Measurements from ENCODE around the gene VAMP2.
"Not testable (repeated sequence)": the region's sequence is repeated elsewhere in the genome, so short reads cannot be mapped to it uniquely, and the experiment has no call there.

The VAMP2 gene

DNA sequence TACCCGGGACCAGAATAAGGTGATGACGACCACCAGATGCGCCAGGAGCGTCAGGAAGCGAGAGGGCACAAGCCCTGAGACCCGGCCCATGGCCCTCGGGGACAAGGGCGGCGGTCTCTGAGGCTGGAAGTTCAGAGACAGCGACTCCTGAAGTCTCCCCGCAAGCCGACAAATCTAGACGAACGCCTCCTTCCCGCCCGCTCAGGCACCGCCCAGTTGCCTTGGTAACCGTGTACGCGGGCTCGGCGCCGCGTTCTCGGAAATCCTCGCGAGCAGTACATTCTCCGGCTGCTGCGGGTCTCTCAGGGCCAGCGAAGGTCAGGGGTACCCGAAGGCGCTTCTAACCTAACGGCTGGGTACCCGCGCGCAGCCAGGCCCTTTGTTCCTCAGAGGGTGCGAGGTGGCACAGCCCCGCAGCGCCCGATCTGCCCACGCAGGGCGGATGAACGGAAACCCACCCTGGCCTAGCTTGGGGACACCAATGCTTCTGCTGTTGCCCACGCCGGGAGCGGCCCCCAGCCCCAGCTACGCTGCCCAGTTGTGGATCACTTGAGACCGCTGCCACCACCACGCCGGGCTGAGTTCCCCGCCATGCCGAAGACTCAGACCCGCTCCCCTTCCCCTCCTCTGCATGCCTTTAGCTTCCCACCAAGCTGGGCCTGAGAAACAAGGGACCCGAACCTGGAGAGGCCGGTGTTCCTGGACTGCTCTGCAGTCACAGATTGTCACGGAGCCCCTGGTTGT lies 13.6 kb upstream of the VAMP2 start, which contains the start of gene TMEM107:
Gene TMEM107, minus strand, starts transcription at position 184 of the 744 bp plus-strand sequence. Its CDS starts 94 bp downstream, at position 90.
- no peak for DNase-seq (ENCODE audit: low read depth)

DNA sequence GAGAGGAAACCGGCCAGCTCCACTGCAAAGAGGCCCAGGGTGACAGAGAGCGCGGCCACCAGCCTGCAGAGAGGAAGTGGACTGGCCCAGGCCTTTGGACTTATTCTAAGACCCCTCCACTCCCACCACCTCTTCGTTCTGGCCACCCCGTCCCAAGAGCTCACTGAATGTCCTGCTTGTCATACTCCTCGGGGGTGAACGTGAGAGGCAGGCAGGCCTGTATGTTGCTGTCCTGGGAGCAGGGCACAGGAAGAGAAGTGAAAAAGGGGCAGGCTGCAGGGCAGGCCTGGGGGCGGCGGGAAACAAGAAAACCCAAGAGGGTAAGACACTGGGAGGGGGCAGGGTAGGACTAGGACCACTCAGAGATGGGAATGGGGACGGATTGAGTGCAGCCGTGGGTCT lies 13.0 kb upstream of the VAMP2 start:
- DNase-seq (ENCODE audit: low read depth) = no peak

DNA sequence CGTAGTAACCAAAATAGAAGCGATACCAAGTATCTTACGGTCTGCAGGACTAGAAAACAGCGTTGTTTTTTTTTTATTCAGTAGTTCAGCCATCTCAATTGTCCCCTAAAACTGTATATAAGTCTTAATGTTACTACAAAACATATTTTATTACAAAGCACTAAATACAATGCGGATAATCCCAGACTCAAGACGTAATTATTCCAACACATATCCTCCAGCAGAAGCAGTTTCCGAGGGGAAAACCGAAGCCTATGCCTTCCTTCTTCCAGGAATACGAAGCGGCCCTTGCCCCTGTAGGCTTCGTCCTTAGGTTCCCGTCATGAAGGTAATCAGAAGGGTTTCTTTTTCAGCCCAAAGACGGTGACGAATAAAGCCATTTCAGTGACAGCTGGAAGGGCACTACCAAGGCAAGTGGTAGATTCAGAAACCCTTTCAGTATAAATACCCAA lies 11.1 kb upstream of the VAMP2 start:
- DNase-seq (ENCODE audit: low read depth) = no peak

DNA sequence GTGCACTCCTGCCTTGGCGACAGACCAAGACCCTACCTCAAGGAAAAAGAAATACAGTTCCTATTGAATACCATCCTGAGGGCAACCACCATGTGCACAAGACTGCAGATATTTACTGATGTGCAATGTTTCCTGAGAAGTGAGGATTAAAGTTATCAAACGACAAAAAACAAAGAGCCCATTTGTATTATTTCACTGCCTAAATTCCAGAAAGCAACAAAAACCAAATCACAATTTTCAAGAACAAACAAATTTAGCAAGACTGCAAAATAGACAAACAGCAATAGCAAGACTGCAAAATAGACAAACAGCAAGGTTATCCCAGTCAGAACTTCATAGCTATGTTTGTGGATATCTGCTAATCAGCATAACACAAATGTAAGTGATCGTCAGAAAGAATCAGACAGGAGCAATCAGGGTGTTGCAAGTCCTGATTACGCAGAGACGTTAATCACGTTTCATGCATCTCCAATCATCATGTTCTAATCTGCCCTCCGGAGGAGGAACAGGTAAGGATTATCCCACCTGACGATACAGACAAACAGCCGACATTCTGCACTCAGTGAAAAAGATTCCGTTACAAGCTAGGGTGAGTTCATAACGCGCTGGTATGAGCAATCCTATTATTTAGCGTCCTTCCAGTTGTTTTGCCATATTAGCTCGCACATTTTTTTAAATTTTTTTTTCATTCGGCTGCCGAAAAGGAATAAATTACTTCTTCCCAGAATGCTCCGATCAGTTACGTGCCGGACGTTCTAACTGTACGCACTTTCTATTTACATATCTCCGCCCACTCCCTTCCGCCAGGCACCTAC lies 10.5 kb upstream of the VAMP2 start:
- no peak for DNase-seq (ENCODE audit: low read depth)

DNA sequence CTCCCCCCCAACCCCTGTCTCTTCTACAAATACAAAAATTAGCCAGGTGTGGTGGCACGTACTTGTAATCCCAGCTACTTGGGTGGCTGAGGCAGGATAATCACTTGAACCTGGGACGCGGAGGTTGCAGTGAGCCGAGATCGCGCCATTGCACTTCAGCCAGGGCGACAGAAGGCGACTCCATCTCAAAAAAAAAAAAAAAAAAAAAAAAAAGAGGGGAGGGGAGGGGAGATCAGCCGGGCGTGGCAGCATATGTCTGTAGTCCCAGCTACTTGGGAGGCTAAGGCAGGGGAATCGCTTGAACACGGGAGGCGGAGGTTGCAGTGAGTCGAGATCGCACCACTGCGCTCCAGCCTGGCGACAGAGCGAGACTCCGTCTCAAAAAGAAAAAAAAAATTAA lies 7.4 kb upstream of the VAMP2 start:
- DNase-seq (ENCODE audit: low read depth) = not testable (repeated sequence)

DNA sequence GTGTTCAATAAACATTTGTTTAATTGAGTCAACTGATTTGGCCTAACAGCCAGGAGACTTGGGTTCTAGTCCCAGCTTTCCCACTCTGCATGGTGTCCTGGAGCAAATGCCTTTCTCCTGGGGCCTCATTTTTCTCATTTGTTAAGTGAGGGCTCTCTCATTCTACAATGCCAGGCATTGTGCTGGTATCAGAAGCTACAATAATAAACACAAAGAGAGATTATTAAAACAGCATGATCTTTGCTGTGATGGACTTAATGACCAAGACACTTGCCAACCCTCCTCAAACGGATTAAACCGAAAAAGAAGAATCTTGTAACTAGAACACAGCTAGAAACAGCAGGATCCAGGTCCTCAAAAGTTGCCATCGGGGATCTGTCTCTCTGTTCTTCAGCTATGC lies 4.8 kb upstream of the VAMP2 start:
- no peak for DNase-seq (ENCODE audit: low read depth)

DNA sequence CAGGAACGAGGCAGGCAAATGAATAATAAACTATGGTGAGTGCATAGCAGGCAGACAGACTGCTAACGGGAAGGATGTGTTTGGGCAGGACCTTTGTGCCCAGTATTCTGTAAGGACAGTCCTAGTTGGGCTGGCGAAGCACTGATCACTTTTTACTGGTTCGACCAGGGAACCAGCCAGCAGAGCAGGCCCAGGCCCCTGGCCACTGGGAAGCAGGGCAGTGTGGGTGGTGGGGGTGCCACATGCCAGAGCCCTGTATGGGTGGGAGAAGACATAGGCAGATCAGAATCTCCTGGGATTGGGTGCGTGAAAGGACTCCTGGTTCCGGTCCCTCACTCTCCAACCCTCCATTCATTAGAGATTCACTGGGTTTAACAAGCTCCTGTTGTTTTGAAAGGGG lies 4.0 kb upstream of the VAMP2 start:
- no peak for DNase-seq (ENCODE audit: low read depth)

DNA sequence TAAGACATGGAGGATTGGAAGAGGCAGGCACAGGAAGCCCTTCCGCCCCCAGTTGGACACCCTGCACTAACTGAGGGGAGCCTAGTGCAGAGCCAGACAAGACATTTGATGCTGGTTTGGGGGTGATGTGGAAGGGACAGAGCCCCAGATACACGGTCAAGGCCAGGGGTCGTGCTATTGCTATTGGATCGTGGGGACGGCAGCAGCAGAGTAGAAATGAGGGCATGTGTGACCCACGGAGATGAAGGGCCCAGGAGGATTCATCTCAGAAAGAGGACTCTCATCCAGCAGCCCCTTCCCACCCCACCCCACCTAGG lies 2.0 kb upstream of the VAMP2 start:
- DNase-seq (ENCODE audit: low read depth) = no peak

DNA sequence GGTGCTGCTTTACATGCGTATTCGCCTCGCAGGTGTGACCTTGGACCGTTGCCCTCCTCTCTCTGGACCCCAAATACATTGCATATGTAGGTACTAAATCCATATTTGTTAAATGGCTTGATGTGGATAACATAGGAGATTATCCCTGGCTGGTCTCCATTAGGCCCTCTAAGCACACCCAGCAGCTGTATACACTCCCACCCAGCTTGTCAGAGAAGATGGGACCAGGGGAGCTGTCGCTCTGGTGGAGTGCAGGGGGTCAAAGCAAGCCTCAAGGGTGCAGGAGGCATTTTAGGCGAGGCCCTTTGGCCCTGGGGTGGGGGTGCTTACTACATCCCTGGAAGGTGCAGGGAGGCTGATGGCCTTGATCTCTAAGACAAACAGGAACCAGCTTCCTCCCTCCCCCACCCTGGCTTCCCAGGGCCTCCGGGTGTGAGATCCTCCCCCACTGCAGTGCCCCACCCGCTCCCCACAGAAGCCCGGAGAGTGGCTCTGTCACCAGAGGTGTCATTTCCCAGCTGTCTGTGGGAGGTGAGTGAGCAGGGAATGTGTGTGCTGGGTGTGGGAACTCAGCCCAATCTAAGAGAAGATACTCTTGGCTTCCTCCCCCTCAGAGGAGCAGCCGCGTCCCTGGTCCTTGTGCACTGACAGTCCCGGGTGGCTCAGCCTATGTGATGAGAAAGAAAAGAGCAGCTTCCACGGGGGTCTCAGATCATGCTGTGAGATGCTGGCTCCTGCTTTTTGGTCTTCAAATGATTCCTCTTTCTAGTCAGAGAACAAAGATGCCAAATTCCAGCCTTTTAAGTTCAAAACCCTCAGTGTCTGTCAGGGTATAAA lies 1.4 kb upstream of the VAMP2 start:
- no peak for DNase-seq (ENCODE audit: low read depth)

DNA sequence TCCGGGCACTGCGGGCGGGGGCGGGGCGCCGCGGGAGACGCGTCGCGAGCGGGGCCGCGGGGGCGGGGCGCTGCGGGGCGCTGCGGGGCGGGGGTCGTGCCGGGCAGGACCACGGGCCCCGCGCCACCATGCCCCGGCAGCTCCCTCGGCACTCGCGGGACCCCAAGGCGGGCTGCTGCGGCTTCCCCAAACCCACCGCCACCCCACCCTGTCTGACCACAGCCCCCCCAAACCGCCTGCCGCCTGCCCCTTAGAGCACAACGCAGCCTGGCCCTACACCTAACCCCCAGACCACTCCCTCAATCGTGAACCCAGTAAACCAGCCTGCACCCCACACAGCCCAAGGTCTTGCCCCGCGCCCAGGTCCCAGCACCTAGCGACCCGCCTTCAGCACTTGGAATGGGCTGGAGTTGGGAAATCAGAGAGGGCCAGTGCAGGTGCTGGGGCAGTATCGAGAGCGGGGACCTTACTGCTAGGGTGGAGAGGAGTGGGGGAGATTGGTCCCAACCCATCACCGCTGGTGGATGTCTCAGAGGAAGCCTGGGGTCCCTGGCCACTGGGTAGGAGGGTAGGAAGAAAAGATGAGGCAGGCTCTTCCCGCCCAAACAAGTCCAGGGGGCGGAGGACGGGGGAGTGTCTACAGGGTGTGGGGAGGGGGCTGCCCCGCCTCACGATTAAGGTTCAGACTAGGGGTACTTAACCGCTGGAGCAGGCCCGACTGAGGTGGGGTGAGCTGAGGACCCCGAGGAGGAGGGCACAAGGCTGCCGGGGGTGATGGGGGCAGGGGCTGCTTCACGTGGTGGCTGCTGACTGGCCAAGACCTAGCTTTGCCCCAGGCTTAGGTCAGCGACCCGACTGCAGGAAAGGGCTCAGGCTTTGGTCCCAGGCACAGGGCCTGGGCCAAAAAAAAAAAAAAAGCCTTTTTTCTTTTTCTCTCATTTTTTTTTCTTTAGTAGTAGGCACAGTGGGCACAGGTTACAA lies 539 bp upstream of the VAMP2 start:
- DNase-seq (ENCODE audit: low read depth) = no peak

DNA sequence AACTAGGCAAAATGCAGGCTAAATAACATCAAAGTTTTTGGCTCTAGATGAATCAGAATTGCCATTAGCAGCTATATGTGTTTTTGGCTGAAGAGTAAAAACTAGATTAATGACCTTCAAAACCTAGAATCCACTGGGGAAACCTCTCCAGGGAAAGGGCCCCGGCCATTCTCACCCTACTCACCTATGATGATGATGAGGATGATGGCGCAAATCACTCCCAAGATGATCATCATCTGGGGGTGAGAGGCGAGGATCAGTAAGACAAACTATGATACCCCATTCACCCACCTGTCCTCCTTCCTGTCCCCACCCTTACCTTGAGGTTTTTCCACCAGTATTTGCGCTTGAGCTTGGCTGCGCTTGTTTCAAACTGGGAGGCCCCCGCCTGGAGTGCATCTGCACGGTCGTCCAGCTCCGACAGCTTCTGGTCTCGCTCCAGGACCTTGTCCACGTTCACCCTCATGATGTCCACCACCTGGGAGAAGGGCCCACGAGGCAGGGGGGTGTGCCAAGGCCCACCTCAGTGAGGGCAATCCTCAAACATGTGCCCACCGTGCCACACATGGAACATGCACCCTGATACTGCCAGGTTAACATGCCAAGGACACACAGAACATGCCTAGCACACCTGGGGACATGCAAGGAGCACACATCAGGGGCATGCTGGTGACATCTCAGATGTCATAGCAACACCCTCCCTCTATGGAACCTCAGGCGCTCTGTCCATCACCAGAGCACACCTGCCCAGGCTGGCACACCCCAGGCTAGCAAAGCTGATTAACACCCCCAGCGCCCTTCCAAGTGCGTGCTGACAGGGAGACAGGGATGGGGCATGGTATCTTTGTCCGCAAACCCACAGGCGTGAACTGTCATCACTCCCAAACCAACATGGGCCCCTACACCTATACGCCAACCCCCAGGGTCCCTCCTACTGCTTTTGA lies 1.2 kb downstream of the VAMP2 start:
- DNase-seq (ENCODE audit: low read depth) = no peak

DNA sequence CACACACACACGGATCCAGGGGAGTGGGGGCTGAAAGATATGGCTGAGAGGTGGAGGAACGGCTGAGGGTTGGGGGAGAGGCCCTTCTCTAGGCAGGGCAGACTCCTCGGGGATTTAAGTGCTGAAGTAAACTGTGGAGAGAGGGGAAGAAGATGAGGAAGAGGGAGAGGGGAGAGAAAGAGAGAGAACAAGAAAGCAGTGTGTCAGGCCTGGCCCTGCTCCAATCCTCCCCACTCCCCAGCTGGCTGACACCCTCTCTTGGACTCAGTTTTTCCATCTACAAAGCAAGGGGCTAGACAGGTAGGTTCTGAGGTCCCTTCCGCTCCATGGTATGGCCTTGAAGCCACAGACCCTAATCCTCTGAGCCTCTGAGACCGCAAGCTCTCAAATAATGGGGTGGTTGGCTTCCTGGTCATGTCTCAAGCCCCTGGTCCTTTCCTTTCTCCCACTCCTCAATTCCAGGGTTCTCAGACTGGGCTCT lies 2.0 kb downstream of the VAMP2 start:
- no peak for DNase-seq (ENCODE audit: low read depth)

DNA sequence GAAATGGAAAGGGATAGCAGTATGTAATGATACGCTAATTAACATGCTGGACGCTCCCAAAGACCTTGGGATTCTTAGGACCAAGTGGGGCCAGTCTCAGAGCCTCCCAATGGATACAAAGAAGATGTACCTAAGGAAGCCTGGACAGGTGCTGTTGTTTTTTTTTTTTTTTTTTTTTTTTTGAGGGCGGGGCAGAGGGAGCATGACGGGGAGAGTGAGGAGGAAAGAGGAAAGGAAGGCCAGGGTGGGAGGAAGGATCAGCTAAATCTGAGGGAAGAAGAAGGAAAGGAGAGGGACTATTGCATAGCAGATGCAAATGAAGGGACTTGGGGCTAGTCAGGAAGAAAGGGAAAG lies 2.5 kb downstream of the VAMP2 start:
- DNase-seq (ENCODE audit: low read depth) = no peak

DNA sequence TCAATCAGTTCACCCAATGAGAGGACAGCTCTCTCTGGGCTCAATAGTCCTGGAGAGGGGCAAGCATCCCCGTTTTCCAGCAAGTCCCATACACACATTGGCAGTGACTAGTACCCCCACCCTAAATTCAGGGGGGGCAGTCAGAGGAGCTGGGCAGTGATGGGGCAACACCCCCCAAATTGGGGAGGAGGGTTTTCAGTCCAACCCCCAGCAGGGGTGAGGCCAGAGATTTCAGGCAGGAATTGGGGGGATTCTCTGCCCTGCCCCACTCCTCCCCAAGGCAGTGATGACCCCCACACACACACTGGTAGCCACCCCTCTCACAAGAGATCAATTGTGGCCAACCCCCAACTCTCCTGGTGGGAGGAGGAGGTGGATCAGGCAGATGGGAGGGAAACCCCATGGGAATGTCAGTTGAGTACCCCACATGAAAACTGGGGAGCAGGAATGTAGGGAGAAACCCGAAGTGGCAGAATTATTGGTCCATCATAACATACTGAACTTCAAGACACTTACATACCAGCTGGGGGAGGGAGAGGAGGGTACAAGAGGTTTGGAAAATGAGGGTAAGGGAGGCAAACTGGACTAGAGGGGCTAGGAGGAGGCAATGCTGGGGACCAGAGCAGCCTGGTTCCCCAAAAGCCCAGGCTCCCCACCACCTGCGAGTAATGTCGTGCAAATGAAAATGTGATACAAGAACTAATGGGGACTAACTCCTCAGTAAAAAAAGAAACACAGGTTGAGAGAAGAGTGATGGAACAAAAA lies 3.1 kb downstream of the VAMP2 start:
- no peak for DNase-seq (ENCODE audit: low read depth)

DNA sequence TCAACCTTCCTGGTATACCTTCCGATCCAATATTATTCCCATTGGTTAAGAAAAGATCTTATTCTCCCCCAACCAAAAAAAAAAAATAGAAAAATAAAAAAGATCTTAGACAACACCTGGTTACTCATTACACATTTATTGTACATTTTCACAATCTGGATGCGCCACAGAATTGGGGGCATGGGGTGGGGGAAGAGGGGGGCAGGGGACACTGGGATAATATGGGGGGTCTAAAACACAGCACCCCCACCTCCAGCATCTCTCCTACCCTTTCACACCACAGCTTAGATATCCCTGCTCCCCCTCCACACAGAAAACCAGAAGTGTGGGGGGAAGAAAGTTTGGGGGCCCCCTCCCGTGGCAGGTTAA lies 3.7 kb downstream of the VAMP2 start:
- DNase-seq (ENCODE audit: low read depth) = no peak

DNA sequence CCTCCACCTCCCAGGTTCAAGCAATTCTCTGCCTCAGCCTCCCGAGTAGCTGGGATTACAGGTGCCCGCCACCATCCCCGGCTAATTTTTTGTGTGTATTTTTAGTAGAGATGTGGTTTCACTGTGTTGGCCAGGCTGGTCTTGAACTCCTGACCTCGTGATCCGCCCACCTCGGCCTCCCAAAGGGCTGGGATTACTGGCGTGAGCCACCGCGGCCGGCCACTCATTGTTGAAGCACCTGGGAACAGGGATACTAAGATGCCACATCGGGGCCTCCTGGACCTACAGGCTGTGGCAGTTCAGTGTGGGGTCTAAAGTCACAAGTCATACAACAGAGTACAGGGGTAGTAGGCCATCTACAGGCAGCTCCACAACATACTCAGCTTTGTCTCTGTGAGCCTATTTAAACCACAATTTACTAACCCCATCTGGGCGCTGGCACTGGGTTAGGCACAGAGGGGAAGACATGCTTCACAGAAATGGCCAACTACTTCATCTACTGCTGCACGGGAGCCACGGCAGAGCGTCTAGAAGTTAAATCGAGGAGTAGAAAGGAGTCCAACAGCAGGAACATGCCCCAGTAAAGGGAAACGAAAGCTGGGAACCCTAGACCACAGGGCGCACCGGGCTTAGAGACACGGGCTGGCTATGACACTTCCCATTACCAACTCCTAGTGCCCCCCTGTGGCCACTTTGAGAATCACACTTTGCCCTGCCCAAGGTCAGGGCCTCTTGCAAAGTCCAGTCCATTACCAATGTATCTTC lies 4.3 kb downstream of the VAMP2 start:
- peak; percentile 80 for DNase-seq (ENCODE audit: low read depth)

DNA sequence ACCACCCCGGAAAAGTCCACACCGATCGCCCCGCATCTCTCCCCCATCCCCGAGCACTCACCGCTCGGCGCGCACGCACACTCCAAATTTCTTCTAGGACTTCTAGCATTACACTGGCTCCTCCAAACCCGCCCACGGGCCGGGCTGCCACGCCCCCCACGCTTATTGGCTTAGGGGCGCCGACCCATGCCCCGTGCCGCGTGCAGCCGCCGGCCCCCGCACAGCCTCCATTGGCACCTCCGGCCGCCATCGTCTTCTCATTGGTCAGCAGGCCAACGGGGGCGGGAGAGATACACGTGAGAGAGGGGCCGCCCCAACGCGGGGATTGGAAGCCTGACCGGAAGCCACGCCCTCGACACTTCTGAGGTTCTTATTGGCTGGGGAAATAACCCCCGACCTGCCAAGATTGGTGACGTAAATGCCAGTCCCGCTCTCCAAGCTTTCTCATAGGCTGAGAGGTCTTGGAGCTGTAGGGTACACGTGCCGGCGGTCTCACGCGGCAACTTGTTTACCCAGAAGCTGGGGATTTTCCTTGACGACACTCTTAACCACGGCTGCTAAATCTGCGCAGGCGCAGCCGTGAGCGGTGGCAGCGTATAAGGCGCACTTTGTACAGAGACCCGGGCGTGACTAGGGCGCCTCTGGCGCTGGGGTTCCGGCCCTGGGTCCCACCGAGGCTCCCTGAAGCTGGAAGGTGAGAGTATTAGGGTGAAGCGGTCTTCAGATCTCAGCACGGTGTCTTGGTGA lies 6.3 kb downstream of the VAMP2 start:
- peak; percentile 99 for DNase-seq (ENCODE audit: low read depth)

DNA sequence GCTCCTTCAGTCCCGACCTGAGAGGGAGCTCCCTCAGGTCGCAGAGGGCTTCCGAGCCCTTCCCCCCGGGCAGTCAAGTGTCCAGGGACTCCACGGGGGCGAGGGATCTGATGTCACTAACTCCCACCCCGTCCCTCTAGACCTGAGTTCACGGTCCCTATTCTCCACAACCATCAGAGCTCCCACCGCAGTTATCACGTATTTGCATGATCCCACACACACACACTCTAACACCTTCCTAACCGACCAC lies 6.8 kb downstream of the VAMP2 start:
- no peak for DNase-seq (ENCODE audit: low read depth)
